ENCODE data around the gene PLEKHA7. TPM values are rescaled to one million over a fixed set of nuclear protein-coding genes. Genes with fewer than 3 reads are reported as not detected.
A peak's percentile ranks its signal among the peaks of the same experiment; 100 is the strongest.

The PLEKHA7 gene
- total RNA-seq, 2 donors from 2014 or later, result 17.5 to 21.9 TPM

DNA sequence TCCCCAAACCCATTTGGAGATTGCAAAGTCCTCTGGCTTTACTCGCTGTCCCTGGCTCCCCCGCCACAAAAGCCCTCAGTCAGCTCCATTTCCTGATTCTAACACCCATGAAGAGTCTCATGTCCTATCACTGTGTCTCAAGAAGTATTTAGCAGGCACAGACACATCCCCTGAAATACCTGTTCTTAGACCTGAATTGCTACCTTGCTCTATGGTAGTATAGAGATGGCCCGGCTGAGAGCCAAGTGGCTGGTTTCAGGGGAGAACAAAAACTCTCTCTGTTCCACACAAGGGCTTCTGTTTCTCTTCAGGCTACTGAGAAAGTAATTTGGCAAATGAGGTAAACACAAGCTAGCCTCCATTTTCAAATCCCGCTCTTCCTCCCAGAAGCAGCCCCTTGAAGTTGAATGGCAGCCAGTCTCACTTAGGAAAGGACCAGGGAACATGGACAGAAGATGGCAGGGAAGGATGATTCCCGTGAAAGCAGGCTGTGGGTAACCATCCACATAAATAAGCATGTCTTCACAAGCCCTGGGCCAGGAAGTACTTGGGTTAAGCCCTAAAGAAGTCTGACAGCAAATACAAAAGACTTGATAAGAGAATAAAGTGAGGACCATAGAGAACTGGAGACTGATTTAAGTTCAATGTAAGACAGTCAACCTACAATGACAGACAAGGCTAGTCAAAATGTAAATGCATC lies 138.0 kb downstream of the PLEKHA7 start:
- Mint-ChIP-seq H3K4me3 (no peak overlapping the region), H3K27me3 (ENCODE audit: insufficient read depth) (no peaks in the 10 kb centered on the region), H3K27ac (no peak overlapping the region), H3K36me3 (ENCODE audit: low read depth) (no peaks in the 10 kb centered on the region), H3K4me1 (peaks cover 64% of the 10 kb centered on the region), H3K9me3 (no peaks in the 10 kb centered on the region)
- Histone ChIP-seq H3K27ac (ENCODE audit: low read depth, low read length) (no peak overlapping the region), H3K4me3 (ENCODE audit: low read length) (peak overlapping the region; percentile 2), H3K27me3 (ENCODE audit: control insufficient read depth, insufficient read depth, low read length, poor library complexity, severe bottlenecking) (no peaks in the 10 kb centered on the region), H3K36me3 (ENCODE audit: control insufficient read depth, insufficient read depth, low read length) (no peaks in the 10 kb centered on the region), H3K9ac (ENCODE audit: extremely low read depth, low read length, poor library complexity, severe bottlenecking) (no peak overlapping the region), H3K4me1 (ENCODE audit: control insufficient read depth, insufficient read depth, low read length) (peaks cover 46% of the 10 kb centered on the region), H3K9me3 (ENCODE audit: control insufficient read depth, low read length) (no peaks in the 10 kb centered on the region)
- WGBS, 2 experiments (ENCODE audit: insufficient coverage in 1 of 2, insufficient read length in 1 of 2), result 95 to 96% methylated on average over 4 to 5 of the region's 5 CpGs
- DNase-seq, result no peak
- TF ChIP-seq, protein P1, sequence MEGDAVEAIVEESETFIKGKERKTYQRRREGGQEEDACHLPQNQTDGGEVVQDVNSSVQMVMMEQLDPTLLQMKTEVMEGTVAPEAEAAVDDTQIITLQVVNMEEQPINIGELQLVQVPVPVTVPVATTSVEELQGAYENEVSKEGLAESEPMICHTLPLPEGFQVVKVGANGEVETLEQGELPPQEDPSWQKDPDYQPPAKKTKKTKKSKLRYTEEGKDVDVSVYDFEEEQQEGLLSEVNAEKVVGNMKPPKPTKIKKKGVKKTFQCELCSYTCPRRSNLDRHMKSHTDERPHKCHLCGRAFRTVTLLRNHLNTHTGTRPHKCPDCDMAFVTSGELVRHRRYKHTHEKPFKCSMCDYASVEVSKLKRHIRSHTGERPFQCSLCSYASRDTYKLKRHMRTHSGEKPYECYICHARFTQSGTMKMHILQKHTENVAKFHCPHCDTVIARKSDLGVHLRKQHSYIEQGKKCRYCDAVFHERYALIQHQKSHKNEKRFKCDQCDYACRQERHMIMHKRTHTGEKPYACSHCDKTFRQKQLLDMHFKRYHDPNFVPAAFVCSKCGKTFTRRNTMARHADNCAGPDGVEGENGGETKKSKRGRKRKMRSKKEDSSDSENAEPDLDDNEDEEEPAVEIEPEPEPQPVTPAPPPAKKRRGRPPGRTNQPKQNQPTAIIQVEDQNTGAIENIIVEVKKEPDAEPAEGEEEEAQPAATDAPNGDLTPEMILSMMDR (conservative IDR thresholded peaks at IDR 0.05), result no peak

DNA sequence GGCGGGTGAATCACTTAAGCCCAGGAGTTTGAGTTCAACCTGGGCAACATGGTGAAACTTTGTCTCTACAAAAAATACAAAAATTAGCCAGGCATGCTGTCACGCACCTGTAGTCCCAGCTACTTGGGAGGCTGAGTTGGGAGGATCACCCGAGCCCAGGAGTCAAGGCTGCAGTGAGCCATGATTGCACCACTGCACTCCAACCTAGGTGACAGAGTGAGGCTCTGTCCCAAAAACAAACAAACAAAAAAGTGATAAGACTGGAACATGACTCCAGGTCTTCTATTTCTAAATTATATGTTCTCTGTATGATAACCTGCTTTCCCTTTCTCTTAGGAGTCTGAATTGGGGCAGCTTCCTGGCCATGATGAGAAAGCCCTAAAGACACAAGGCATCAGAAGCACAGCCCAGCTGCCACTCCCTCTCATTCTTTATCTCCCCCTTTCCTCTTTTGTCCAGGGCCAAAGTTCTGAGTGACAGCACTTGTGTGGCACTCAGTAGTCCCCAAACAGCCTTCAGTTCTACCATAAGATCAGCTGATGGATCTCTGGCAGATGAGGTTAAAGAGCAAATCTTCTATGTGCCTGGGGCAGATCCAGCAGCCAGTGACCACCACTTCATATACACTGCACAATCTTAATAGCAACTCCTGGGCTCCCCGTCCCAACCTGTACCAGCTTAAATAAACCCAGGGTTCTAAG lies 139.8 kb downstream of the PLEKHA7 start:
- Histone ChIP-seq H3K4me1 (ENCODE audit: control insufficient read depth, insufficient read depth, low read length) (peaks cover 28% of the 10 kb centered on the region), H3K36me3 (ENCODE audit: control insufficient read depth, insufficient read depth, low read length) (peaks cover 1% of the 10 kb centered on the region), H3K27ac (ENCODE audit: low read depth, low read length) (no peak overlapping the region), H3K9me3 (ENCODE audit: control insufficient read depth, low read length) (no peaks in the 10 kb centered on the region), H3K27me3 (ENCODE audit: control insufficient read depth, insufficient read depth, low read length, poor library complexity, severe bottlenecking) (no peaks in the 10 kb centered on the region), H3K4me3 (ENCODE audit: low read length) (no peak overlapping the region), H3K9ac (ENCODE audit: extremely low read depth, low read length, poor library complexity, severe bottlenecking) (no peak overlapping the region)
- no peak overlapping the region for H3K27ac Mint-ChIP-seq
- peaks cover 48% of the 10 kb centered on the region for H3K4me1 Mint-ChIP-seq
- no peaks in the 10 kb centered on the region for H3K9me3 Mint-ChIP-seq
- TF ChIP-seq, protein P1 (conservative IDR thresholded peaks at IDR 0.05), result no peak
- H3K4me3 Mint-ChIP-seq, result no peak overlapping the region
- no peaks in the 10 kb centered on the region for H3K36me3 Mint-ChIP-seq (ENCODE audit: low read depth)
- no peaks in the 10 kb centered on the region for H3K27me3 Mint-ChIP-seq (ENCODE audit: insufficient read depth)
- DNase-seq, result no peak
- 88 to 91% methylated on average over 2 to 4 of the region's 4 CpGs for WGBS, 2 experiments (ENCODE audit: insufficient coverage in 1 of 2, insufficient read length in 1 of 2)

DNA sequence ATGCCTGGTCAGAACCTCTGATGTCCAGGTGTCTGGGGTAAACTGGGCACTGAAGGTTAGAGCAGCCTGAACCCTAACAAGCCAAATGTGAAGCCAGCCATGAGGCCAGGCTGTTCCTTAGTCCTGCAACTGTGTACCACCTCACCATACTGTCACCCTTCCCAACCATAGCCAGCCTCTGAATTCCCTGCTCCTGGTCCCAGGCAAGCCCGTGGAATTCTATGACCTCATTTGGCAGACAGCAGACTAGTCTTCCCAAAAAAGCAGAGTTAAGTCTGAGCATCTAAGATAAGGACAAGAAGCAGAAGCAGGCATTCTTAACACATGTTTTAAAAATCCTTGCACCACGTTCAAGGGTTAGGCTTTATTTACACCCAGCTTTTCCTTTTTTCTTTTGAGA lies 140.9 kb downstream of the PLEKHA7 start:
- Histone ChIP-seq H3K36me3 (ENCODE audit: control insufficient read depth, insufficient read depth, low read length) (peaks cover 10% of the 10 kb centered on the region), H3K27ac (ENCODE audit: low read depth, low read length) (no peak overlapping the region), H3K9me3 (ENCODE audit: control insufficient read depth, low read length) (no peaks in the 10 kb centered on the region), H3K9ac (ENCODE audit: extremely low read depth, low read length, poor library complexity, severe bottlenecking) (no peak overlapping the region), H3K4me1 (ENCODE audit: control insufficient read depth, insufficient read depth, low read length) (peaks cover 25% of the 10 kb centered on the region), H3K4me3 (ENCODE audit: low read length) (no peak overlapping the region), H3K27me3 (ENCODE audit: control insufficient read depth, insufficient read depth, low read length, poor library complexity, severe bottlenecking) (no peaks in the 10 kb centered on the region)
- no peaks in the 10 kb centered on the region for H3K27me3 Mint-ChIP-seq (ENCODE audit: insufficient read depth)
- H3K4me3 Mint-ChIP-seq, result no peak overlapping the region
- TF ChIP-seq, protein P1 (conservative IDR thresholded peaks at IDR 0.05), result no peak
- H3K9me3 Mint-ChIP-seq, result no peaks in the 10 kb centered on the region
- no peak for DNase-seq
- 80 to 82% methylated on average over 2 of the region's 2 CpGs for WGBS, 2 experiments (ENCODE audit: insufficient coverage in 1 of 2, insufficient read length in 1 of 2)
- H3K36me3 Mint-ChIP-seq (ENCODE audit: low read depth), result no peaks in the 10 kb centered on the region
- H3K4me1 Mint-ChIP-seq, result peaks cover 37% of the 10 kb centered on the region
- no peak overlapping the region for H3K27ac Mint-ChIP-seq
